HepG2 (cell line): ENCODE results near the gene CEP68. TPM values are rescaled to one million over a fixed set of nuclear protein-coding genes. Genes with fewer than 3 reads are reported as not detected.

ENCODE experiments used
- DDIT3 ChIP-seq: sonication (generic); formaldehyde crosslinking; IDR thresholded peaks from 2 replicates; pipeline ENCODE4 v1.4.0; 2020; ENCODE audit warnings: mild to moderate bottlenecking, missing genetic modification reagents
- EP300 ChIP-seq, 3 experiments: sonication (generic) in 1 of 3; formaldehyde crosslinking in 1 of 3; IDR thresholded peaks; 2 replicates each; pipeline versions ENCODE4 v1.5.1 to v1.6.1; 2011 to 2020; ENCODE audit warnings: low read depth in 2 of 3, low read length in 2 of 3, borderline replicate concordance in 1 of 3, improper control_type of control experiment in 1 of 3, mild to moderate bottlenecking in 1 of 3, missing genetic modification reagents in 1 of 3, moderate library complexity in 1 of 3
- HMGXB3 ChIP-seq: sonication (generic); formaldehyde crosslinking; IDR thresholded peaks from 2 replicates; pipeline ENCODE4 v1.4.0; 2020; ENCODE audit warnings: missing genetic modification reagents, borderline replicate concordance
- HNF4A ChIP-seq: sonication (generic); formaldehyde crosslinking; IDR thresholded peaks from 2 replicates; pipeline ENCODE4 v1.4.0; 2020; ENCODE audit warnings: missing genetic modification reagents
- HOMEZ ChIP-seq: IDR thresholded peaks from 2 replicates; pipeline ENCODE4 v1.6.1; 2016; ENCODE audit warnings: low read depth
- KDM4B ChIP-seq: sonication (generic); formaldehyde crosslinking; IDR thresholded peaks from 2 replicates; pipeline ENCODE4 v1.4.0; 2020; ENCODE audit warnings: missing genetic modification reagents
- KDM5A ChIP-seq: fragments of 200-600 bp; sonication (generic); IDR thresholded peaks from 2 replicates; pipeline ENCODE4 v1.7.0; 2018; ENCODE audit warnings: antibody characterized with exemption, mild to moderate bottlenecking, low read length, borderline replicate concordance
- MAFF ChIP-seq: IDR thresholded peaks from 2 replicates; pipeline ENCODE4 v1.6.1; 2011; ENCODE audit warnings: low read depth, low read length, improper control_type of control experiment
- REXO4 ChIP-seq: sonication (generic); formaldehyde crosslinking; IDR thresholded peaks from 2 replicates; pipeline ENCODE4 v1.8.0; 2022; ENCODE audit warnings: missing genetic modification reagents, mild to moderate bottlenecking, borderline replicate concordance
- SIN3A ChIP-seq: IDR thresholded peaks from 2 replicates; pipeline ENCODE4 v1.6.1; 2011; ENCODE audit warnings: low read depth, mild to moderate bottlenecking, control low read depth, low read length, borderline replicate concordance
- ZBTB3 ChIP-seq: sonication (generic); formaldehyde crosslinking; IDR thresholded peaks from 2 replicates; pipeline ENCODE4 v1.4.0; 2020; ENCODE audit warnings: low read depth, mild to moderate bottlenecking, moderate library complexity, missing genetic modification reagents, borderline replicate concordance
- ZBTB49 ChIP-seq: sonication (generic); formaldehyde crosslinking; IDR thresholded peaks from 2 replicates; pipeline ENCODE4 v1.4.0; 2020; ENCODE audit warnings: missing genetic modification reagents, borderline replicate concordance
- ZFP37 ChIP-seq: sonication (generic); formaldehyde crosslinking; IDR thresholded peaks from 2 replicates; pipeline ENCODE4 v1.4.0; 2020; ENCODE audit warnings: missing genetic modification reagents, borderline replicate concordance
- ZNF12 ChIP-seq: sonication (generic); formaldehyde crosslinking; IDR thresholded peaks from 2 replicates; pipeline ENCODE4 v1.5.0; 2020; ENCODE audit warnings: missing genetic modification reagents
- ZNF138 ChIP-seq: sonication (generic); formaldehyde crosslinking; IDR thresholded peaks from 2 replicates; pipeline ENCODE4 v1.5.0; 2020; ENCODE audit warnings: mild to moderate bottlenecking, low read depth, missing genetic modification reagents
- ZNF329 ChIP-seq: sonication (generic); formaldehyde crosslinking; IDR thresholded peaks from 2 replicates; pipeline ENCODE4 v1.9.0; 2021; ENCODE audit warnings: low read depth, mild to moderate bottlenecking, missing genetic modification reagents
- ZNF343 ChIP-seq: sonication (generic); formaldehyde crosslinking; IDR thresholded peaks from 2 replicates; pipeline ENCODE4 v1.4.0; 2020; ENCODE audit warnings: mild to moderate bottlenecking, missing genetic modification reagents
- ZNF546 ChIP-seq: sonication (generic); formaldehyde crosslinking; conservative IDR thresholded peaks from 2 replicates; pipeline ENCODE4 v1.8.1; 2023; ENCODE audit warnings: mild to moderate bottlenecking, missing genetic modification reagents
- ZNF552 ChIP-seq: sonication (generic); formaldehyde crosslinking; IDR thresholded peaks from 2 replicates; pipeline ENCODE4 v1.9.0; 2022; ENCODE audit warnings: missing genetic modification reagents, mild to moderate bottlenecking, borderline replicate concordance
- ZNF878 ChIP-seq: sonication (generic); formaldehyde crosslinking; IDR thresholded peaks from 2 replicates; pipeline ENCODE4 v1.8.1; 2023; ENCODE audit warnings: mild to moderate bottlenecking, missing genetic modification reagents, moderate library complexity
- polyA plus RNA-seq, 8 experiments: library from polyadenylated mRNA; depleted of rRNA in 3 of 8; stranded (reverse) in 7 of 8; unstranded in 1 of 8; fragments of >200 nt; fragmentation: Illumina TruSeq in 4 of 8; extraction: Trizol in 4 of 8; gene quantifications; 2 replicates each; pipeline versions ENCODE4 v1.2.1 to v1.2.3, GENCODE V29; 2011 to 2016; ENCODE audit warnings: low read depth in 4 of 8, missing spikeins in 1 of 8, mixed read lengths in 1 of 8; ENCODE audit not compliant: insufficient read depth in 1 of 8
- total RNA-seq, 5 experiments: library from RNA; depleted of rRNA; stranded (reverse); fragments of >200 nt; fragmentation: Illumina TruSeq; extraction: Trizol; gene quantifications; 2 replicates each; pipeline ENCODE4 v1.2.3, GENCODE V29; 2016; ENCODE audit warnings: low read depth in 1 of 5

The CEP68 gene
- total and polyA plus RNA-seq, 2 of the 13 experiments (the other 11 are each of a cell fraction or from before 2014, with no cell fraction given): 5.7 to 9.3 TPM

GRCh38 chr2:65129826-65130663 lies 73.8 kb downstream of the CEP68 start, which contains the start of gene RAB1A (continued):
- TF ChIP-seq HOMEZ: peak; percentile 86
- TF ChIP-seq ZNF546 (CRISPR knock-in tag): no peak
- TF ChIP-seq HMGXB3 (CRISPR knock-in tag): peak; percentile 89; the same call in 1 of the 2 replicates
- no peak for TF ChIP-seq MAFF
- no peak for TF ChIP-seq ZNF878
- no peak for TF ChIP-seq ZBTB49 (CRISPR knock-in tag)
- no peak for TF ChIP-seq ZNF12 (CRISPR knock-in tag)
- TF ChIP-seq HNF4A (CRISPR knock-in tag): no peak; the same call in 1 of the 2 replicates
- no peak for TF ChIP-seq REXO4 (CRISPR knock-in tag)
- TF ChIP-seq KDM5A: peak; percentile 54; the same call in 1 of the 2 replicates
- peak; percentile 25; the same call in 1 of the 2 replicates for TF ChIP-seq ZNF329
- peak; percentile 91 for TF ChIP-seq ZNF138 (CRISPR knock-in tag)
- no peak for TF ChIP-seq ZNF552
- no peak for TF ChIP-seq ZFP37 (CRISPR knock-in tag)
- no peak for TF ChIP-seq DDIT3 (CRISPR knock-in tag)
- no peak for TF ChIP-seq ZBTB3 (CRISPR knock-in tag)
- TF ChIP-seq EP300 (IDR thresholded peaks at IDR 0.05; ENCODE audit: low read depth in 2 of 2, low read length in 2 of 2): no peak
- no peak for TF ChIP-seq EP300 (CRISPR knock-in tag; IDR thresholded peaks at IDR 0.05; ENCODE audit: borderline replicate concordance)
- TF ChIP-seq KDM4B (CRISPR knock-in tag): no peak
- no peak for TF ChIP-seq ZNF343 (CRISPR knock-in tag)
- peak; percentile 88 for TF ChIP-seq SIN3A
